ENCODE results near the gene COL21A1. TPM values are rescaled to one million over a fixed set of nuclear protein-coding genes. Genes with fewer than 3 reads are reported as not detected.

COL21A1 gene
- 1.2 TPM for total RNA-seq (ENCODE audit: unreplicated experiment)
- long read RNA-seq = 0 reads

DNA sequence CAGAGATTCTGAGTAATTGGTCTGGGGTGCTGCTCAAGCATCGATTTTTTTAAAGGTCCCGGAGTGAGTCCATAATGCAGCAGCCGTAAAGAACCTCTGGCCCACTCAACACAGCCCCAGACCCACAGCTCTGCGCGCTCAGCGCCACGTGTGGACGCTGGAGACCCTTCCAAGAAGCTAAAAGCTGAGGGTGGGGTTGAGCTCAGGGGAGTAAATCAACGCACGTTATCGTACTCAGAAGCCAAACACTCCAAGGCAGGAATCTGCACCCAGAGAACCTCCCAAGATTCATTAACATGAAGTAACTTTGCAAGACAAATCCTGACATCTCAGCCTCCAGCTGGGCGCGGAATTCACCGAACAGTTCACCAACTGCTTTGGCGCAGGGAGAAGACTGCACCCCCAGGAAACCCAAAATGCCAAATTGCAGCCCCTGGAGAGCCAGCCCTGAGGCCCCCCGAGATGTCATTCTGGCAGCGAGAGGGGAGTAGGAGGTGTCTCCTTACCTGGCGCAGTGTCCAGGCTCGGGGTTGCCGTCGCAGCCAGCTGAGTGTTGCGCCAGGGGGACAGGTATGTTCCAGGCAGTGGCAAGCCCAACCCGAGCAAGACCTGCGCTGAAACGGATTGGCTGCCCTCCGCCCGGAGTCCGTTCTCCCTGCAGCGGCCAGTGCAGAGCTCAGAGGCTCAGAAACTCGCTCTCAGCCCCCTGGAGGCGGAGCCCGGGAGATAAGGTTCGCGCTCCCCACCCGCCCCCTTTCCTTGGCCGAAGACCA is at the start of gene COL21A1:
COL21A1 (minus strand) TSS at position 700 of the 773 bp plus-strand sequence. CDS start 64,962 bp downstream, outside the sequence.
- no peak within 1 kb of the TSS for H3K27ac Mint-ChIP-seq (ENCODE audit: unreplicated experiment)
- DNase-seq (ENCODE audit: low spot score) = peak; percentile 67
- TF ChIP-seq, protein P1, sequence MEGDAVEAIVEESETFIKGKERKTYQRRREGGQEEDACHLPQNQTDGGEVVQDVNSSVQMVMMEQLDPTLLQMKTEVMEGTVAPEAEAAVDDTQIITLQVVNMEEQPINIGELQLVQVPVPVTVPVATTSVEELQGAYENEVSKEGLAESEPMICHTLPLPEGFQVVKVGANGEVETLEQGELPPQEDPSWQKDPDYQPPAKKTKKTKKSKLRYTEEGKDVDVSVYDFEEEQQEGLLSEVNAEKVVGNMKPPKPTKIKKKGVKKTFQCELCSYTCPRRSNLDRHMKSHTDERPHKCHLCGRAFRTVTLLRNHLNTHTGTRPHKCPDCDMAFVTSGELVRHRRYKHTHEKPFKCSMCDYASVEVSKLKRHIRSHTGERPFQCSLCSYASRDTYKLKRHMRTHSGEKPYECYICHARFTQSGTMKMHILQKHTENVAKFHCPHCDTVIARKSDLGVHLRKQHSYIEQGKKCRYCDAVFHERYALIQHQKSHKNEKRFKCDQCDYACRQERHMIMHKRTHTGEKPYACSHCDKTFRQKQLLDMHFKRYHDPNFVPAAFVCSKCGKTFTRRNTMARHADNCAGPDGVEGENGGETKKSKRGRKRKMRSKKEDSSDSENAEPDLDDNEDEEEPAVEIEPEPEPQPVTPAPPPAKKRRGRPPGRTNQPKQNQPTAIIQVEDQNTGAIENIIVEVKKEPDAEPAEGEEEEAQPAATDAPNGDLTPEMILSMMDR (IDR thresholded peaks at IDR 0.05; ENCODE audit: unreplicated experiment) = no peak
- no peaks in the 10 kb centered on the region for H3K9me3 Mint-ChIP-seq (ENCODE audit: unreplicated experiment)
- H3K4me1 Mint-ChIP-seq (ENCODE audit: unreplicated experiment) = peaks cover 2% of the 10 kb centered on the region
- peak within 1 kb of the TSS; percentile 86 for H3K4me3 Mint-ChIP-seq (ENCODE audit: unreplicated experiment)
- H3K27me3 Mint-ChIP-seq (ENCODE audit: unreplicated experiment) = no peaks in the 10 kb centered on the region
- no peaks in the 10 kb centered on the region for H3K36me3 Mint-ChIP-seq (ENCODE audit: low read depth, unreplicated experiment)

DNA sequence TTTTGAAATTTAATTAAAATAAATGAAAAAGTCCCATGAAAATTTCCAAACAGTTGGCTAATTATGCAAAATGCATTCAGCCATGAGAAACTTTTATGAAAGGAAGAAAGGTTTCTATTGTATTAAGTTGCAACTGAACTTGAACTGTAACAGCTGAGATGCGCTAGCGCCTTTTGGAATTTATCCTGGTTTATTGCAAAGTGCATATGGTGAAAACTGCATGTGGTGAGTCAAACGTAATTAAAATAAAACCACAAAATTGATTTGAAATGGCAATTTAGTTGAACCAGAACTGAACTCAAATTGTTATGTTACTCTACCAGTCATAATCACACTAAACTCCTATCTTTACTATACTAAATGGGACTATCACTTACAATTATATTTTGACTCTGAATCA is 46.4 kb upstream of the COL21A1 start:
- H3K9me3 Mint-ChIP-seq (ENCODE audit: unreplicated experiment) = no peaks in the 10 kb centered on the region
- no peaks in the 10 kb centered on the region for H3K27me3 Mint-ChIP-seq (ENCODE audit: unreplicated experiment)
- no peak overlapping the region for H3K27ac Mint-ChIP-seq (ENCODE audit: unreplicated experiment)
- no peaks in the 10 kb centered on the region for H3K36me3 Mint-ChIP-seq (ENCODE audit: low read depth, unreplicated experiment)
- H3K4me3 Mint-ChIP-seq (ENCODE audit: unreplicated experiment) = no peak overlapping the region
- TF ChIP-seq, protein P1 (IDR thresholded peaks at IDR 0.05; ENCODE audit: unreplicated experiment) = no peak
- H3K4me1 Mint-ChIP-seq (ENCODE audit: unreplicated experiment) = no peaks in the 10 kb centered on the region
- no peak for DNase-seq (ENCODE audit: low spot score)

DNA sequence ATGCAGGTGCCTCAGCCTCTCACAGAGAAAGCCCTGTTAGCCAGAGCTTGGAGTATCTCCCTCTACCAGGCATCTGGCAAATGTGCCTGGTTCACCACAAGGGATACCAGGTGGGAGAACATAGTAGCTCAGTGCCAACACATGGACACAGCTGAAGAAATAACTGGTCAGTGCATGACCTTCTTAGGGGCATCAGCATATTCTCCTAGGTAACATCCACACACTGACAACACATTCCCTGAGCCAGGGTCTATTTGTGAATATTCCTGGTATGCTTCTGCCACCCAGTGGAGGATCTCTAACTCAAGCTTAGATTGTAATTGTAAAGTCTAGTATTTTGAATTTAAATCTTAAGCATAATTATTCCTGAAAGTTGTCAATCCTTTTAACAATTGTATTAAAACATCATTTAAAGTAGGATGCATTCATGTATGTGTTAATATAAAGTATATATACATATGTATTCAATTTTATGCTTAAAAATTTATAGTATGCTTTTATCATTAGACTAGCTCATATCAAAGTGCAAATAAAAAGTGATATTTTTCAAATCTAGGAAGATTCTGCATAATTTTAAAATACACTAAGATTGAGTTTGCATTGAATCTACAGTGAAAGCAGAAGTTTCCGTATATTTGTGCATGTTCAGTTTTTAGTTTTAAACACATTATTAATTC is 45.3 kb upstream of the COL21A1 start:
- Mint-ChIP-seq H3K9me3 (ENCODE audit: unreplicated experiment) (no peaks in the 10 kb centered on the region), H3K27ac (ENCODE audit: unreplicated experiment) (no peak overlapping the region), H3K4me1 (ENCODE audit: unreplicated experiment) (no peaks in the 10 kb centered on the region), H3K4me3 (ENCODE audit: unreplicated experiment) (no peak overlapping the region), H3K36me3 (ENCODE audit: low read depth, unreplicated experiment) (no peaks in the 10 kb centered on the region), H3K27me3 (ENCODE audit: unreplicated experiment) (no peaks in the 10 kb centered on the region)
- TF ChIP-seq, protein P1 (IDR thresholded peaks at IDR 0.05; ENCODE audit: unreplicated experiment) = peak; percentile 42
- DNase-seq (ENCODE audit: low spot score) = peak; percentile 44

DNA sequence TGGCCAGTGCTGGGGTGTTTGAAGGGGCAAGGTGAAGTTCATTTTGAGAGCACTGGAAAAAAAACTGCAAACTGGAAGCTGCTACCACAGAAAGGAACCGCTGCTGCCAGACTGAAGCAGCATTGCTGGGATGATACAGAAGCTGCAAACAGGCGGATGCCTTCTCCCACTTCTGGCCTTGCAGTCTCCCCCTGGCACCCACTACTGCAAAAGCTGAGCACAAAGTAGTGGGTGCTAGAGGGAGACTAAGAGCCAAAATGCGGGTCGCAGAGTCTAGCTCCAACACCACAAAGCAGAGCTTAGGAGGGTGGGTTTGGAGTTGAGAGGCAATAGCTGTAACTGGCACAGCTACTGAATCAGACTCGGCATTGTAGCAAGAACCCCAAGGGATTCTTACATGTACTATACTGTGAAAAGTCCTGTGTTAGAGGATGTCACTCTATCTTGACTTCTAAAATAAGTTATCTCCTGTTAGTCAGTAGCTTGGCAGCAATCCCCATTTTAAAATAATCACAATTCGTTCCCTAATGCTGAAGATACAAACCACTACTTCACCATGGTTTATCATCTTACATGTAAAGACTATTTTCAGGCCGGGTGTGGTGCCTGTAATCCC is 44.0 kb upstream of the COL21A1 start:
- TF ChIP-seq, protein P1 (IDR thresholded peaks at IDR 0.05; ENCODE audit: unreplicated experiment) = no peak
- H3K9me3 Mint-ChIP-seq (ENCODE audit: unreplicated experiment) = no peaks in the 10 kb centered on the region
- H3K4me3 Mint-ChIP-seq (ENCODE audit: unreplicated experiment) = no peak overlapping the region
- no peaks in the 10 kb centered on the region for H3K4me1 Mint-ChIP-seq (ENCODE audit: unreplicated experiment)
- H3K27me3 Mint-ChIP-seq (ENCODE audit: unreplicated experiment) = no peaks in the 10 kb centered on the region
- no peak for DNase-seq (ENCODE audit: low spot score)
- H3K36me3 Mint-ChIP-seq (ENCODE audit: low read depth, unreplicated experiment) = no peaks in the 10 kb centered on the region
- no peak overlapping the region for H3K27ac Mint-ChIP-seq (ENCODE audit: unreplicated experiment)

Data from endothelial cell (in vitro differentiated cells).